SHP77 (cell line): Measurements from ENCODE around the gene IL19.

ENCODE experiments used
- DNase-seq, 2 experiments: peaks; one replicate each; lab custom pipeline; 2025; lab: John Stamatoyannopoulos, UW

Gene IL19

GRCh38 chr1:206770531-206771337 lies at the start of gene IL19:
Gene IL19, plus strand, starts transcription at chr1:206770773. Its CDS starts 65,890 bp downstream, at chr1:206836663.
- DNase-seq, result no peak

GRCh38 chr1:206721454-206721853 lies 49.1 kb upstream of the IL19 start:
- DNase-seq, result no peak

GRCh38 chr1:206722751-206723461 lies 47.7 kb upstream of the IL19 start:
- DNase-seq, result no peak

- DNase-seq, result no peak
Observed at GRCh38 chr1:206723462-206723804, 47.1 kb upstream of the IL19 start.

- no peak for DNase-seq
Observed at GRCh38 chr1:206723805-206724472, 46.6 kb upstream of the IL19 start.

GRCh38 chr1:206725109-206725963 lies 45.2 kb upstream of the IL19 start:
- DNase-seq, result peak; percentile 26 to 30

- DNase-seq, result no peak
Observed at GRCh38 chr1:206727981-206728696, 42.4 kb upstream of the IL19 start.

- DNase-seq, result no peak
Observed at GRCh38 chr1:206728697-206728987, 41.9 kb upstream of the IL19 start.

GRCh38 chr1:206729050-206729449 lies 41.5 kb upstream of the IL19 start:
- no peak for DNase-seq

- DNase-seq, result no peak
Observed at GRCh38 chr1:206729507-206729906, 41.1 kb upstream of the IL19 start.

- no peak for DNase-seq
Observed at GRCh38 chr1:206732508-206732907, 38.1 kb upstream of the IL19 start.

GRCh38 chr1:206732992-206733391 lies 37.6 kb upstream of the IL19 start:
- DNase-seq, result no peak

- DNase-seq, result no peak
Observed at GRCh38 chr1:206734499-206735142, 36.0 kb upstream of the IL19 start.

- DNase-seq, result no peak
Observed at GRCh38 chr1:206735553-206736031, 35.0 kb upstream of the IL19 start.

- no peak for DNase-seq
Observed at GRCh38 chr1:206736878-206737728, 33.5 kb upstream of the IL19 start.

- DNase-seq, result no peak
Observed at GRCh38 chr1:206737729-206738201, 32.8 kb upstream of the IL19 start.

GRCh38 chr1:206738370-206739366 lies 31.9 kb upstream of the IL19 start:
- peak in 1 of 2 experiments; percentile 6 for DNase-seq

GRCh38 chr1:206739411-206740076 lies 31.0 kb upstream of the IL19 start:
- no peak for DNase-seq
